Fibroblast of lung (primary cell): ENCODE data around the gene RNF19B. TPM values are rescaled to one million over a fixed set of nuclear protein-coding genes. Genes with fewer than 3 reads are reported as not detected.

ENCODE experiments used
- DNase-seq, 2 donors: peaks; one replicate each; pipeline versions ENCODE4 v3.0.0 to v3.0.0-alpha.2; 2010; ENCODE audit warnings: low read depth in 2 of 2
- H2AFZ ChIP-seq: 2 replicates; pipeline ENCODE4 v1.5.1; 2012; ENCODE audit warnings: low read length, control low read depth, inconsistent platforms
- H3K27ac ChIP-seq: 2 replicates; pipeline ENCODE4 v1.5.1; 2011; ENCODE audit warnings: low read length, control low read depth; ENCODE audit not compliant: insufficient read depth
- H3K27me3 ChIP-seq: 2 replicates; pipeline ENCODE4 v1.5.1; 2011; ENCODE audit warnings: mild to moderate bottlenecking, low read length; ENCODE audit not compliant: control insufficient read depth, insufficient read depth
- H3K36me3 ChIP-seq: 2 replicates; pipeline ENCODE4 v1.5.1; 2011; ENCODE audit warnings: low read length; ENCODE audit not compliant: control insufficient read depth, insufficient read depth
- H3K4me1 ChIP-seq: 2 replicates; pipeline ENCODE4 v1.5.1; 2011; ENCODE audit warnings: low read length; ENCODE audit not compliant: control insufficient read depth, insufficient read depth; ENCODE audit errors: extremely low read depth
- H3K4me2 ChIP-seq: 2 replicates; pipeline ENCODE4 v1.5.1; 2011; ENCODE audit warnings: low read length, control low read depth; ENCODE audit not compliant: insufficient read depth; ENCODE audit errors: extremely low read depth
- H3K4me3 ChIP-seq, 4 experiments: fragments of 200-600 bp in 1 of 4; sonication (generic) in 1 of 4; replicated peaks in 1 of 4; 2 replicates each; pipeline ENCODE4 v1.5.1; 2011 to 2016; ENCODE audit warnings: low read length in 4 of 4, low read depth in 3 of 4, mild to moderate bottlenecking in 3 of 4, control low read depth in 2 of 4, inconsistent platforms in 1 of 4, mixed read lengths in 1 of 4; ENCODE audit not compliant: insufficient read depth in 1 of 4; ENCODE audit errors: control extremely low read depth in 1 of 4
- H3K79me2 ChIP-seq: 2 replicates; pipeline ENCODE4 v1.5.1; 2012; ENCODE audit warnings: mild to moderate bottlenecking, low read length, inconsistent platforms; ENCODE audit not compliant: control insufficient read depth, insufficient read depth
- H3K9ac ChIP-seq: 2 replicates; pipeline ENCODE4 v1.5.1; 2011; ENCODE audit warnings: mild to moderate bottlenecking, low read length, control low read depth; ENCODE audit not compliant: insufficient read depth
- H3K9me3 ChIP-seq: 2 replicates; pipeline ENCODE4 v1.5.1; 2012; ENCODE audit warnings: low read depth, low read length; ENCODE audit not compliant: control insufficient read depth, insufficient read depth
- H4K20me1 ChIP-seq: 2 replicates; pipeline ENCODE4 v1.5.1; 2011; ENCODE audit warnings: low read length; ENCODE audit not compliant: control insufficient read depth, insufficient read depth; ENCODE audit errors: extremely low read depth
- EZH2 ChIP-seq: IDR thresholded peaks from 2 replicates; pipeline ENCODE4 v1.5.1; 2012; ENCODE audit warnings: low read length, control low read depth, mild to moderate bottlenecking; ENCODE audit errors: missing control alignments
- polyA plus RNA-seq, 2 donors: library from polyadenylated mRNA; depleted of rRNA in 1 of 2; stranded (reverse) in 1 of 2; unstranded in 1 of 2; fragments of >200 nt; gene quantifications; 2 replicates each; pipeline ENCODE4 v1.2.1, GENCODE V29; 2011 to 2012; ENCODE audit warnings: missing spikeins in 1 of 2
- total RNA-seq: library from RNA; depleted of rRNA; stranded (reverse); fragments of >200 nt; gene quantifications from 2 replicates; pipeline ENCODE4 v1.2.1, GENCODE V29; 2014
- TF ChIP-seq, protein P1 (sequence below), 2 donors: IDR thresholded peaks in 1 of 2; conservative IDR thresholded peaks in 1 of 2; 1 replicate in 1 of 2; 2 replicates in 1 of 2; pipeline ENCODE4 v1.5.1; 2011 to 2012; ENCODE audit warnings: low read length in 2 of 2, control low read depth in 1 of 2, inconsistent platforms in 1 of 2, low read depth in 1 of 2, mild to moderate bottlenecking in 1 of 2

Gene RNF19B
- total and polyA plus RNA-seq, 2 donors (not counting 1 experiment from before 2014, with no cell fraction given), result 10.1 to 15.4 TPM

DNA sequence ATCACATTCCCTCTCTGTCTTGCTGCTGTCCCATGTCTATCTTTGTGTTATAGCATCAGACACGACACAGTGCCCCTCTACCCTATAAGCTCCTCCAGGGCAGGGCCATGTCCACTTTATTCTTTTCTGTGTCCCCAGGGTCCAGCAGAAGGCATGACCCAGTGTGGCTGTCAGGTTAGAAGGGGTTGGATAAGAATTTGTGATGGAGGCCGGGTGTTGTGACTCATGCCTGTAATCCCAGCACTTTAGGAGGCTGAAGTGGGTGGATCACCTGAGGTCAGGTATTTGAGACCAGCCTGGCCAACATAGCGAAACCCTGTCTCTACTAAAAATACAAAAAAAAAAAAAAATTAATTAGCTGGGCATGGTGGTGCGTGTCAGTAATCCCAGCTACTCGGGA lies 26.3 kb upstream of the RNF19B start:
- Histone ChIP-seq H2AFZ (no peak overlapping the region), H4K20me1 (no peaks in the 10 kb centered on the region), H3K4me3 (no peak overlapping the region), H3K27ac (no peak overlapping the region), H3K79me2 (no peaks in the 10 kb centered on the region), H3K4me1 (peaks cover 34% of the 10 kb centered on the region), H3K36me3 (no peaks in the 10 kb centered on the region), H3K9ac (no peak overlapping the region), H3K9me3 (no peaks in the 10 kb centered on the region), H3K27me3 (no peaks in the 10 kb centered on the region), H3K4me2 (no peak overlapping the region)
- TF ChIP-seq, protein P1, sequence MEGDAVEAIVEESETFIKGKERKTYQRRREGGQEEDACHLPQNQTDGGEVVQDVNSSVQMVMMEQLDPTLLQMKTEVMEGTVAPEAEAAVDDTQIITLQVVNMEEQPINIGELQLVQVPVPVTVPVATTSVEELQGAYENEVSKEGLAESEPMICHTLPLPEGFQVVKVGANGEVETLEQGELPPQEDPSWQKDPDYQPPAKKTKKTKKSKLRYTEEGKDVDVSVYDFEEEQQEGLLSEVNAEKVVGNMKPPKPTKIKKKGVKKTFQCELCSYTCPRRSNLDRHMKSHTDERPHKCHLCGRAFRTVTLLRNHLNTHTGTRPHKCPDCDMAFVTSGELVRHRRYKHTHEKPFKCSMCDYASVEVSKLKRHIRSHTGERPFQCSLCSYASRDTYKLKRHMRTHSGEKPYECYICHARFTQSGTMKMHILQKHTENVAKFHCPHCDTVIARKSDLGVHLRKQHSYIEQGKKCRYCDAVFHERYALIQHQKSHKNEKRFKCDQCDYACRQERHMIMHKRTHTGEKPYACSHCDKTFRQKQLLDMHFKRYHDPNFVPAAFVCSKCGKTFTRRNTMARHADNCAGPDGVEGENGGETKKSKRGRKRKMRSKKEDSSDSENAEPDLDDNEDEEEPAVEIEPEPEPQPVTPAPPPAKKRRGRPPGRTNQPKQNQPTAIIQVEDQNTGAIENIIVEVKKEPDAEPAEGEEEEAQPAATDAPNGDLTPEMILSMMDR (conservative IDR thresholded peaks at IDR 0.05 in 1 of 2, IDR thresholded peaks at IDR 0.05 in 1 of 2; ENCODE audit: low read depth in 1 of 2, low read length in 2 of 2), result no peak
- no peak for TF ChIP-seq EZH2
- no peak for DNase-seq

DNA sequence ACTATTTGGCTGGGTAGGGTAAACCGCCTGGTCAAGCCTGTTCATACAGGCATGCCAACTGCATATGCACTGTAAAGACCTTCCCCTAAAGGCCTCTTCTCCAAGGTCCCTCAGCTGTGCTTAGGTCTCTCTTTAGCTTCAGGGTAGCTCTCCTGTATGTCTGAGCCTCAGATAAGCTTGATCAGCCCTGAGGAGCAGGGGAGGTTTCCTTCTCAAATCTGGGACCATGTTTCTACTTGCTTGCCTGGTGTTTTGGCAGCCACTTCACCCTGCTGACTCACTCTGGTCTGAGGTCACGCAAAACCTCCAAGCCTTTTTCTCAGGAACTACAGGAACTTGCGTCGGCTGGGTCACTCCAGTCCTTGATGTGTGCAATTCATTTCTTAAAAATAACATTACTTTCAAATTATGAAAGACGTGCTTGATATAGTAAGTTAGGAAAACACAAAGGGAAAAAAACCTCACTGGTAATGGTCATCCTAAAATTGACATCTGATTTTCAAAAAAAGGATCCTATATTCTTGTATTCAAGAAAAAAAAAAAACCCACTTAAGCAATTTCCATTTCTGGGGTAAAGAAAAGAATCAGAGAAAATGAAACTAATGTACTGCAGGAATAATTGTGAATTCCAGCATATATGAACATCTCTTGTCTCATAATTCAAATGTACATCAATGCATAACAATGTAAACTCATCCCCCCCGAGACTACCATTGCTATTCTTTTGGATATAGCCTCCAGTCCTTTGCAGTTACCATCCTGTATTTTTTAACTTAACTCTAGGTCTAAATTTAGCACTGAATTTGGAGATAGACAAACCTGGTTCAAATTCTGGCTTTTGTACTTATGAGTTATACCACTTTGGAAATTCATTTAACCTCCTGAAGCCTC lies 24.8 kb upstream of the RNF19B start:
- TF ChIP-seq, protein P1 (conservative IDR thresholded peaks at IDR 0.05 in 1 of 2, IDR thresholded peaks at IDR 0.05 in 1 of 2; ENCODE audit: low read depth in 1 of 2, low read length in 2 of 2), result no peak
- TF ChIP-seq EZH2, result no peak
- peak overlapping the region; percentile 97 for H3K27ac ChIP-seq
- H3K79me2 ChIP-seq, result no peaks in the 10 kb centered on the region
- H3K9me3 ChIP-seq, result no peaks in the 10 kb centered on the region
- H2AFZ ChIP-seq, result peak overlapping the region; percentile 39
- peak overlapping the region; percentile 54 for H3K9ac ChIP-seq
- H4K20me1 ChIP-seq, result no peaks in the 10 kb centered on the region
- H3K4me3 ChIP-seq, result peak overlapping the region in 3 of 4 experiments; percentile 22 to 29 (median 27)
- DNase-seq, result peak; percentile 98 to 99
- H3K27me3 ChIP-seq, result no peaks in the 10 kb centered on the region
- peak overlapping the region; percentile 95 for H3K4me2 ChIP-seq
- H3K4me1 ChIP-seq, result peaks cover 37% of the 10 kb centered on the region
- H3K36me3 ChIP-seq, result no peaks in the 10 kb centered on the region

DNA sequence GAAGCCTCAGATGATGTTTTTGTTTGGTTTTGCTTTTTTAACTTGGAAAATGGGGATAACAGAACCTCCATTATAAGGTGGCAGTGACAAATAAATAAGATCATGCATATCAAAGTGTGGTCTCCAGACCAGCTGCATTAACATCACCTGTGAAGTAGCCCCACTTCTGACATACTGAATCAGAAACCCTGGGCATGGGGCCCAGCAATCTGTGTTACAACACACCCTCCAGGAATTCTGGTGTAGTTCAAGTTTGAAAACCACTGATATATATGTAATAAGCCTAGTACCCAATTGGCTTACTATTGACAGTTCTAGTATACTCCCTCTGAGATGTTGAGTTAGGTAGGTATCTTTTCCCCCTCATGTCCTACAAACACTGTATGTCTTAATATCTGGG lies 24.1 kb upstream of the RNF19B start:
- peak overlapping the region in 1 of 4 experiments; percentile 27 for H3K4me3 ChIP-seq
- H4K20me1 ChIP-seq, result no peaks in the 10 kb centered on the region
- peak; percentile 87 to 96 for DNase-seq
- peaks cover 37% of the 10 kb centered on the region for H3K4me1 ChIP-seq
- no peaks in the 10 kb centered on the region for H3K36me3 ChIP-seq
- no peaks in the 10 kb centered on the region for H3K27me3 ChIP-seq
- H2AFZ ChIP-seq, result no peak overlapping the region
- no peak overlapping the region for H3K9ac ChIP-seq
- H3K9me3 ChIP-seq, result no peaks in the 10 kb centered on the region
- TF ChIP-seq EZH2, result no peak
- TF ChIP-seq, protein P1 (conservative IDR thresholded peaks at IDR 0.05 in 1 of 2, IDR thresholded peaks at IDR 0.05 in 1 of 2; ENCODE audit: low read depth in 1 of 2, low read length in 2 of 2), result no peak
- peak overlapping the region; percentile 97 for H3K27ac ChIP-seq
- peak overlapping the region; percentile 95 for H3K4me2 ChIP-seq
- no peaks in the 10 kb centered on the region for H3K79me2 ChIP-seq
